ENCODE data around the gene HAND2. TPM values are rescaled to one million over a fixed set of nuclear protein-coding genes. Genes with fewer than 3 reads are reported as not detected.

The HAND2 gene
- total RNA-seq, 1 experiment from 2014 or later, result 0.31 TPM

DNA sequence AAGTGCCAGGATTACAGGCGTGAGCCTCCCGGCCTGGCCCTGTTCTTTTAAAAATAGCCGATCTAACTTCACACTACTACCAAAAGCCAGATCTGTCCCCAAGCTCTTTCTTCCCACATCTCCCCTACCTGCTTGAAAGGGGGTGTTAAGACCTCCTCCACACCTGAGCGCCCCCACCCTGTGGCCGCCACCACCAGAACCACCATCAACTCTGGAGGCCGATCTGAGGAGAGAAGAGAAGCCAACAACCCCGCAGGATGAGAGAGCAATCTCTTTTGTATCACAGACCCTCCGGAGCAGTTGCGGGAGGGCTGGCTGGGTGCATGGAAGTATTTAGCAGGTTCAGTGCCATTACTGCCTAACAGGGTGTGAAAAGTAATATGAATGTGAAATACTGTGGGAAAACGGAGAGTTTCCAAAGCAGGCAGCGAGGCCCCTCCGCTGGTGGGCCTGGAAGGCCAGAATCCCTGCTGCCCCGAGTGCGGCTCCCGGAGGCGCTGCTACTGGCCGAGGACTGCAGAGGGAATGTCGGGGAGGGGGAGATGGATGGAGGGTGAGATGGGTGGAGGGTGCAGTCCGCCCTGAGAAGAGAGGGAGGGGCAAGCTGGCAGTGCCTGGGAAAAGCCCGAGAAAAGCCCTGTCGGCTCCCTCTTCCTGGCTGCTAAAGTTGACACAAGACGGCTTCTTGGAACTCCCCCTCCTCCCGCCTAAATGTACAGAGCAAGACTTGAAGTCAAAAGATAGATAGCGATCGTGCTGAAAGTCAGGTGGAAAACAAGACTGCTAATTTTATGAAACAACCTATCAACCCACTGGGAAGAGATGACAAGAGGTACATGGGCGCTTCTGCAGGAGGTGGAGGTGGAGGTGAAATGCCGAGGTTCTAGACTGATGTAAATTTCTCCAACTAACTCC is 22.3 kb downstream of the HAND2 start:
- no TSS peak for BruUV-seq (replicated peaks)
- no peaks in the 10 kb centered on the region for H3K4me1 ChIP-seq (ENCODE audit: control insufficient read depth, insufficient read depth, low read length)

DNA sequence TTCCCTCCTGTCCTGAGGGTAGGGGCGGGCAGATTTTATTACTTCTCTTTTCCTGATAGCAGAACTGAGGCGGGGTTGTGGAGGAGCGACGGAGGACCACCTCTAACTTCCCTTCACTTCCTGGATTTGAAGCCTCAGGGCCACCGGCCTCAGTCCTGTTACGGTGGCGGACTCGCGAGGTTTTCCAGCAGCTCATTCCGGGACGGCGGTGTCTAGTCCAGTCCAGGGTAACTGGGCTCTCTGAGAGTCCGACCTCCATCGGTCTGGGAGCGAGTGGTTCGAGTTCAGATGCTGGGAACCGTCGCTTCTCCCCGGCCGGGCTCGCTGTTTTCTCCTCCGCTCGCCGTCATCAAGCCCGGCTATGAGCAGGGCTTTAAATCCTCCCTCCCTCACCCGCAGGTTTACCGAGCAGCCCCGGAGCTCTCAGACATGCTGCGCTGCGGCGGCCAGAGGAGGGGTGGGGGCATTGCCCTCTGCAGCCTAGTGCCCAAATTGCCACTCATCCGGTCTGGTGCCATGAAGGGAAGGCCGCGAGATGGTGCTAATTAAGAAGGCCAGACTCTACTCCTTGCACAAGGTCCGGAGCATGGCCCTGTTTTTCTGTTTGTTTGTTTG is 23.3 kb downstream of the HAND2 start:
- no peaks in the 10 kb centered on the region for H3K36me3 ChIP-seq (ENCODE audit: control insufficient read depth, insufficient read depth, low read length)
- ChIA-PET POLR2A (no interaction called here), CTCF (no interaction called here)
- H3K27ac ChIP-seq (ENCODE audit: low read length), result no peak overlapping the region
- no peak for DNase-seq (ENCODE audit: low read depth, low spot score)
- H3K9me3 ChIP-seq (ENCODE audit: control insufficient read depth, insufficient read depth, low read depth, low read length), result no peaks in the 10 kb centered on the region
- TF ChIP-seq TCF7L2 (IDR thresholded peaks at IDR 0.05; ENCODE audit: low read depth, low read length) (no peak), REST (IDR thresholded peaks at IDR 0.05; ENCODE audit: insufficient read depth in 1 of 2, low read depth in 2 of 2, low read length in 1 of 2) (no peak), POLR2AphosphoS5 (IDR thresholded peaks at IDR 0.05; ENCODE audit: low read depth, low read length) (no peak), SIN3A (IDR thresholded peaks at IDR 0.05; ENCODE audit: borderline replicate concordance, insufficient read depth, low read depth, low read length) (no peak)
- TF ChIP-seq, protein P1, sequence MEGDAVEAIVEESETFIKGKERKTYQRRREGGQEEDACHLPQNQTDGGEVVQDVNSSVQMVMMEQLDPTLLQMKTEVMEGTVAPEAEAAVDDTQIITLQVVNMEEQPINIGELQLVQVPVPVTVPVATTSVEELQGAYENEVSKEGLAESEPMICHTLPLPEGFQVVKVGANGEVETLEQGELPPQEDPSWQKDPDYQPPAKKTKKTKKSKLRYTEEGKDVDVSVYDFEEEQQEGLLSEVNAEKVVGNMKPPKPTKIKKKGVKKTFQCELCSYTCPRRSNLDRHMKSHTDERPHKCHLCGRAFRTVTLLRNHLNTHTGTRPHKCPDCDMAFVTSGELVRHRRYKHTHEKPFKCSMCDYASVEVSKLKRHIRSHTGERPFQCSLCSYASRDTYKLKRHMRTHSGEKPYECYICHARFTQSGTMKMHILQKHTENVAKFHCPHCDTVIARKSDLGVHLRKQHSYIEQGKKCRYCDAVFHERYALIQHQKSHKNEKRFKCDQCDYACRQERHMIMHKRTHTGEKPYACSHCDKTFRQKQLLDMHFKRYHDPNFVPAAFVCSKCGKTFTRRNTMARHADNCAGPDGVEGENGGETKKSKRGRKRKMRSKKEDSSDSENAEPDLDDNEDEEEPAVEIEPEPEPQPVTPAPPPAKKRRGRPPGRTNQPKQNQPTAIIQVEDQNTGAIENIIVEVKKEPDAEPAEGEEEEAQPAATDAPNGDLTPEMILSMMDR (IDR thresholded peaks at IDR 0.05), result no peak
- BruUV-seq (replicated peaks), result no TSS peak
- ATAC-seq, result no peak
- in situ Hi-C loops (cut with HindIII; ENCODE audit: low pct_unique_long_range_greater_than_20kb, low sequenced_read_pairs) (no loop called here), intact Hi-C loops (cut with micrococcal nuclease; ENCODE audit: unreplicated experiment) (loop anchor here (5.0 kb wide), 2 partner anchors 486 to 651 kb away; no protein-coding TSS in a partner anchor)
- no peak overlapping the region for H3K4me3 ChIP-seq (ENCODE audit: low read depth in 2 of 2, low read length in 2 of 2)
- H3K27me3 ChIP-seq (ENCODE audit: control insufficient read depth, insufficient read depth, low read length), result no peaks in the 10 kb centered on the region
- no peaks in the 10 kb centered on the region for H3K4me1 ChIP-seq (ENCODE audit: control insufficient read depth, insufficient read depth, low read length)

More for the DNA sequence above, 22.3 kb downstream of the HAND2 start:
- ATAC-seq, result no peak
- POLR2A ChIA-PET, result no interaction called here
- Histone ChIP-seq H3K9me3 (ENCODE audit: control insufficient read depth, insufficient read depth, low read depth, low read length) (no peaks in the 10 kb centered on the region), H3K36me3 (ENCODE audit: control insufficient read depth, insufficient read depth, low read length) (no peaks in the 10 kb centered on the region), H3K27ac (ENCODE audit: low read length) (no peak overlapping the region), H3K4me3 (ENCODE audit: low read depth in 2 of 2, low read length in 2 of 2) (peak overlapping the region in 1 of 2 experiments; percentile 20; a peak in 1 of 4 replicates), H3K27me3 (ENCODE audit: control insufficient read depth, insufficient read depth, low read length) (no peaks in the 10 kb centered on the region)
- TF ChIP-seq, protein P1 (IDR thresholded peaks at IDR 0.05), result no peak
- TF ChIP-seq TCF7L2 (IDR thresholded peaks at IDR 0.05; ENCODE audit: low read depth, low read length), result no peak
- TF ChIP-seq POLR2AphosphoS5 (IDR thresholded peaks at IDR 0.05; ENCODE audit: low read depth, low read length), result no peak
- TF ChIP-seq SIN3A (IDR thresholded peaks at IDR 0.05; ENCODE audit: borderline replicate concordance, insufficient read depth, low read depth, low read length), result no peak
- no peak for TF ChIP-seq REST (IDR thresholded peaks at IDR 0.05; ENCODE audit: insufficient read depth in 1 of 2, low read depth in 2 of 2, low read length in 1 of 2)
- DNase-seq (ENCODE audit: low read depth, low spot score), result no peak
- CTCF ChIA-PET, result no interaction called here
- in situ Hi-C loops (cut with HindIII; ENCODE audit: low pct_unique_long_range_greater_than_20kb, low sequenced_read_pairs) (no loop called here), intact Hi-C loops (cut with micrococcal nuclease; ENCODE audit: unreplicated experiment) (loop anchor here (5.0 kb wide), 2 partner anchors 485 to 650 kb away; no protein-coding TSS in a partner anchor)
